Measurements from ENCODE around the gene PLBD2. TPM values are rescaled to one million over a fixed set of nuclear protein-coding genes. Genes with fewer than 3 reads are reported as not detected.
A peak's percentile ranks its signal among the peaks of the same experiment; 100 is the strongest.

The PLBD2 gene
- total RNA-seq, 1 donor from 2014 or later = 44.8 TPM

DNA sequence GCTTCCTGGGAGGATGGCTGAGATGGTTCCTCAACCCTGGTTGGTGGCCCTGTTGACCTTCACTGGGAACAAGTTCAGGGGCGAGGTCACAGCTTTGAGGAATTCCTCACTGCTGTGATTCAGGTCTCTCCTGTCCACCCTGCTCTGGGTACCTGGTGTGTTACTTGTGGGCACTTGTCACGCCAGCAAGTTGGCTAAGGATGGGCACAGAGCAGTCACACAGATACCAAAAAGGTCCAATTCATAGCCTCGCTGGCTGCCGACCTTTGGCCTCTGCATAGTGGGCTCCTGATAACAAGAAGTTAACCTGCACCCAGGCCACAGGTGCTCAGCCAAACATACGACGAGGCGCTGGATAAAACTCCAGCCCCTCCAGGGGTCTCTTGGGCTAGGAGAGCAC, 34.1 kb downstream of the PLBD2 start:
- Histone ChIP-seq H3K4me3 (no peak overlapping the region), H3K9me3 (no peaks in the 10 kb centered on the region), H3K36me3 (peaks cover 24% of the 10 kb centered on the region), H3K4me1 (no peaks in the 10 kb centered on the region), H3K27me3 (ENCODE audit: low read depth) (no peaks in the 10 kb centered on the region), H3K27ac (no peak overlapping the region)
- DNase-seq (no peak), ATAC-seq (no peak)
- TF ChIP-seq, protein P1, sequence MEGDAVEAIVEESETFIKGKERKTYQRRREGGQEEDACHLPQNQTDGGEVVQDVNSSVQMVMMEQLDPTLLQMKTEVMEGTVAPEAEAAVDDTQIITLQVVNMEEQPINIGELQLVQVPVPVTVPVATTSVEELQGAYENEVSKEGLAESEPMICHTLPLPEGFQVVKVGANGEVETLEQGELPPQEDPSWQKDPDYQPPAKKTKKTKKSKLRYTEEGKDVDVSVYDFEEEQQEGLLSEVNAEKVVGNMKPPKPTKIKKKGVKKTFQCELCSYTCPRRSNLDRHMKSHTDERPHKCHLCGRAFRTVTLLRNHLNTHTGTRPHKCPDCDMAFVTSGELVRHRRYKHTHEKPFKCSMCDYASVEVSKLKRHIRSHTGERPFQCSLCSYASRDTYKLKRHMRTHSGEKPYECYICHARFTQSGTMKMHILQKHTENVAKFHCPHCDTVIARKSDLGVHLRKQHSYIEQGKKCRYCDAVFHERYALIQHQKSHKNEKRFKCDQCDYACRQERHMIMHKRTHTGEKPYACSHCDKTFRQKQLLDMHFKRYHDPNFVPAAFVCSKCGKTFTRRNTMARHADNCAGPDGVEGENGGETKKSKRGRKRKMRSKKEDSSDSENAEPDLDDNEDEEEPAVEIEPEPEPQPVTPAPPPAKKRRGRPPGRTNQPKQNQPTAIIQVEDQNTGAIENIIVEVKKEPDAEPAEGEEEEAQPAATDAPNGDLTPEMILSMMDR (IDR thresholded peaks at IDR 0.05) = no peak
- intact Hi-C loops (cut with DNase I) = no loop called here

DNA sequence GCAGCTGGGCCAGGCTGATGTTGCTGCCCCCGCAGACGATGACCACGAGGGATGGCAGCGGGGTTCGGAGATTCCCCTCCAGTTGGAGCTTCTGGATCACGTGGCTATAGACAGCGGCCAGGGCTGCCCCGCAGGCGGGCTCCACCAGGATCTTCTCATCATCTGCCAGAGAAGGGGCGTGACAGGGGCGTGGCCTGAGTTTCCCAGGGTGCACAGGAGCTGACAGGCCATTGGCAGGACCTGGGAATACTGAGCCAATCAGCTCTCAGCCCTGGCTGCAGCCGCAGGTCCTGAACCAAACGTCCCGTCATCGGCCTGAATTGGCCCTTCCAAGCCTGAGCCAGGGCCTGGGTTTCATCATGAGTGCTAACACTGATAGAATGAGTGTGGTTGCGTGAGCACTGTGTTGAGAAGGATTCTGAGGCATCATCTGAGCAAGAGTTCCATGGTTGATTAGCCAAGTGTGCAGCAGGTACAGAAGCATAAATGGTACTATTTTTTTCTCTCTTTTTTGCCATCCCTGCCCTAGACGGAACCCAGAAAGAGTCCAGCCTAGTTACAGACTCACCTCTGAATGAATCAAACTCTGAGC, 34.7 kb downstream of the PLBD2 start:
- Histone ChIP-seq H3K9me3 (no peaks in the 10 kb centered on the region), H3K4me1 (no peaks in the 10 kb centered on the region), H3K4me3 (no peak overlapping the region), H3K36me3 (peaks cover 18% of the 10 kb centered on the region), H3K27ac (no peak overlapping the region), H3K27me3 (ENCODE audit: low read depth) (peaks cover under 1% of the 10 kb centered on the region)
- TF ChIP-seq, protein P1 (IDR thresholded peaks at IDR 0.05) = no peak
- ATAC-seq = peak in 1 of 2 donors; percentile 7
- DNase-seq = no peak
- intact Hi-C loops (cut with DNase I) = no loop called here

DNA sequence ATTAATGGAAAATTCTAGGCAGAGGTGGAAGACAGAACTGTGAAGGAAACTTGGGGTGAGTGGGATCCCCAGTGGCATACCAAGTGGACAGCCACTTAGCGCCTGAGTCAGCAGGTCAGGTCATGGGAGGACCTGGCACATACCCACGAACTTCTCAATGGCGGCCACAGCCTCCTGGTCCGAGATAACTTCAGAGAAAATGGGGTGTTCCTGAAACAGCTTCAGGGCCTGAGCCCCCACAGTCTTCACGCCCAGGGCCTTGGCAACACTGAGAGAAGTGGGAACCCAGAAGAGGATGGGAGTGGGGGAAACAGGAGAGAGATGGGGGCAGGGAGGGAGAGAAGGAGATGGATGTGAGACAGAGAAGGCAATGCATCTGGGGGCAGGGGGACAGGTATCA, 35.4 kb downstream of the PLBD2 start:
- no peak for ATAC-seq
- no peak for DNase-seq
- Histone ChIP-seq H3K36me3 (peaks cover 12% of the 10 kb centered on the region), H3K27ac (no peak overlapping the region), H3K4me3 (no peak overlapping the region), H3K9me3 (no peaks in the 10 kb centered on the region), H3K27me3 (ENCODE audit: low read depth) (peaks cover 7% of the 10 kb centered on the region), H3K4me1 (no peaks in the 10 kb centered on the region)
- intact Hi-C loops (cut with DNase I) = no loop called here
- TF ChIP-seq, protein P1 (IDR thresholded peaks at IDR 0.05) = no peak

DNA sequence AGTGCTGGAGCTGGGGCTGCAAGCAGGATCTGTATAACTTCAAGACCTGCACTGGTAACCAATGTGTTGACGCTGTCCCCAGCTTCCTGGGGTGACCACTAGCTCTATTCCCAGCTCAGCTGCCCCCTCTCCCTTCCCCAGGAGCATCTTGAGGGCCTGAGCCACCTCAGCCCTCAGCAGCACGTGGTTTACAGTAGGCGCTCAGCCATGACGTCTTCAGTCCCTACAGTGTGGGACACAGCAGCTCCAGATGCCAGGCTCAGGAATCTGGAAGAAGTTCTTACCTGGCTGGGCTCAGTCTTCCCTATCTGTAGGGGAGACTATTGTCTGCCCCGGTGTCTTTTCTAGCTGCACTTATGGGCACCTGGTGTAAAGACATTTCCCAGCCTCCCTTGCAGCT, 36.7 kb downstream of the PLBD2 start:
- TF ChIP-seq, protein P1 (IDR thresholded peaks at IDR 0.05) = no peak
- H3K27me3 ChIP-seq (ENCODE audit: low read depth) = peaks cover 19% of the 10 kb centered on the region
- no peaks in the 10 kb centered on the region for H3K4me1 ChIP-seq
- H3K9me3 ChIP-seq = no peaks in the 10 kb centered on the region
- H3K27ac ChIP-seq = no peak overlapping the region
- DNase-seq (no peak), ATAC-seq (no peak)
- H3K36me3 ChIP-seq = peaks cover 2% of the 10 kb centered on the region
- intact Hi-C loops (cut with DNase I) = no loop called here
- H3K4me3 ChIP-seq = no peak overlapping the region

DNA sequence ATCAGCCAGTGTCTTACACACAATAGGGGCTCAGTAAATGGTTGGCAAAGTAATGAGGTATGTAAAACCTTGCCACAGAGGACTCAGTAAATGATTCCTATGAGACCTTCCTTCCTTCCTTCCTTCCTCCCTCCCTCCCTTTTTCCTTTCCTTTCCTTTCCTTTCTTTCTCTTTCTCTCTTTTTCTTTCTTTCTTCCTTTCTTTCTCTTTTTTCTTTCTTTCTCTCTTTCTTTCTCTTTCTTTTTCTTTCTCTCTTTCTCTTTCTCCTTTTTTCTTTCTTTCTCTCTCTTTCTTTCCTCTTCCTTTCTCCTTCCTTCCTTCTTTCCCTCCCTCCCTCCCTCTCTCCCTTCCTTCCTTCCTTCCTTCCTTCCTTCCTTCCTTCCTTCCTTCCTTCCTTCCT, 37.8 kb downstream of the PLBD2 start:
- intact Hi-C loops (cut with DNase I) = no loop called here
- no peaks in the 10 kb centered on the region for H3K9me3 ChIP-seq
- no peak overlapping the region for H3K27ac ChIP-seq
- H3K27me3 ChIP-seq (ENCODE audit: low read depth) = peaks cover 23% of the 10 kb centered on the region
- TF ChIP-seq, protein P1 (IDR thresholded peaks at IDR 0.05) = no peak
- H3K4me1 ChIP-seq = no peaks in the 10 kb centered on the region
- ATAC-seq (no peak), DNase-seq (no peak)
- no peak overlapping the region for H3K4me3 ChIP-seq
- H3K36me3 ChIP-seq = no peaks in the 10 kb centered on the region

Data from lower lobe of right lung (tissue), 2 donors.